SK-N-SH (cell line): ENCODE data around the gene NFKB2. TPM values are rescaled to one million over a fixed set of nuclear protein-coding genes. Genes with fewer than 3 reads are reported as not detected.

Source experiments
- CTCF ChIA-PET: fragments of 300-600, 350-600 bp; formaldehyde crosslinking; extraction: SDS; loops from one replicate; lab custom pipeline; 2021; lab: Yijun Ruan, JAX
- POLR2A ChIA-PET: fragments of 350-600 bp; sonication (Branson Sonifier 250); formaldehyde crosslinking; extraction: SDS; loops from one replicate; lab custom pipeline; 2020; ENCODE audit warnings: antibody characterized with exemption, inconsistent platforms; lab: Yijun Ruan, JAX
- DNase-seq: peaks from one replicate; pipeline ENCODE4 v3.0.0; 2012
- H2AFZ ChIP-seq: fragments of 200-600 bp; sonication (generic); 2 replicates; pipeline ENCODE4 v1.8.1; 2016; ENCODE audit warnings: antibody characterized with exemption, mild to moderate bottlenecking, low read depth
- H3F3A ChIP-seq: fragments of 200-600 bp; sonication (generic); replicated peaks from 2 replicates; pipeline ENCODE3; 2016; ENCODE audit warnings: antibody characterized with exemption, mild to moderate bottlenecking; ENCODE audit not compliant: insufficient read depth
- H3K27ac ChIP-seq, 2 experiments: fragments of 200-500 bp in 1 of 2; fragments of 200-600 bp in 1 of 2; sonication (Bioruptor generic) in 1 of 2; sonication (generic), shearing (Covaris generic) in 1 of 2; 2 replicates each; pipeline versions ENCODE4 v1.5.1 to v1.6.1; 2014 to 2016; ENCODE audit warnings: low read depth in 2 of 2, inconsistent platforms in 1 of 2, low read length in 1 of 2, mild to moderate bottlenecking in 1 of 2, mixed read lengths in 1 of 2
- H3K27me3 ChIP-seq: fragments of 200-600 bp; sonication (generic), shearing (Covaris generic); 2 replicates; pipeline ENCODE4 v1.6.1; 2016; ENCODE audit warnings: mixed run types; ENCODE audit not compliant: insufficient read depth
- H3K36me3 ChIP-seq, 2 experiments: fragments of 200-500 bp in 1 of 2; fragments of 200-600 bp in 1 of 2; sonication (Bioruptor generic) in 1 of 2; sonication (generic) in 1 of 2; replicated peaks in 1 of 2; 2 replicates each; pipeline versions ENCODE3 to v1.5.1; 2014 to 2016; ENCODE audit warnings: low read length in 1 of 2, mild to moderate bottlenecking in 1 of 2; ENCODE audit not compliant: insufficient read depth in 2 of 2, control insufficient read depth in 1 of 2
- H3K4me1 ChIP-seq, 2 experiments: fragments of 200-500 bp in 1 of 2; fragments of 200-600 bp in 1 of 2; sonication (Bioruptor generic) in 1 of 2; sonication (generic), shearing (Covaris generic) in 1 of 2; 2 replicates each; pipeline versions ENCODE4 v1.5.1 to v1.6.1; 2014 to 2016; ENCODE audit warnings: low read depth in 1 of 2, low read length in 1 of 2, mixed run types in 1 of 2; ENCODE audit not compliant: insufficient read depth in 2 of 2, control insufficient read depth in 1 of 2
- H3K4me2 ChIP-seq: fragments of 200-600 bp; sonication (generic), shearing (Covaris generic); 2 replicates; pipeline ENCODE4 v1.6.1; 2017; ENCODE audit warnings: mixed run types
- H3K4me3 ChIP-seq, 2 experiments: fragments of 200-500 bp in 1 of 2; fragments of 200-600 bp in 1 of 2; sonication (Bioruptor generic) in 1 of 2; sonication (generic), shearing (Covaris generic) in 1 of 2; 2 replicates each; pipeline versions ENCODE4 v1.5.1 to v1.8.1; 2014 to 2016; ENCODE audit warnings: low read depth in 2 of 2, inconsistent platforms in 1 of 2, low read length in 1 of 2, mild to moderate bottlenecking in 1 of 2, mixed read lengths in 1 of 2, moderate library complexity in 1 of 2
- H3K79me2 ChIP-seq: fragments of 200-600 bp; sonication (generic); 2 replicates; pipeline ENCODE4 v1.8.1; 2017; ENCODE audit warnings: mild to moderate bottlenecking; ENCODE audit not compliant: insufficient read depth
- H3K9ac ChIP-seq: fragments of 200-600 bp; sonication (generic); 2 replicates; pipeline ENCODE4 v1.6.1; 2017; ENCODE audit warnings: mixed run types
- H3K9me2 ChIP-seq: fragments of 200-600 bp; sonication (generic); 2 replicates; pipeline ENCODE4 v1.6.1; 2017; ENCODE audit warnings: mixed run types
- H3K9me3 ChIP-seq: fragments of 200-600 bp; sonication (generic); 2 replicates; pipeline ENCODE4 v1.6.1; 2017; ENCODE audit warnings: mixed run types, mild to moderate bottlenecking, moderate library complexity
- H4K20me1 ChIP-seq: fragments of 200-600 bp; sonication (generic); 2 replicates; pipeline ENCODE4 v1.6.1; 2017; ENCODE audit warnings: mild to moderate bottlenecking, mixed run types; ENCODE audit not compliant: insufficient read depth
- CHD2 ChIP-seq: fragments of 150-350 bp; IDR thresholded peaks from 2 replicates; pipeline ENCODE4 v1.6.1; 2018; ENCODE audit warnings: low read length; ENCODE audit not compliant: partially characterized antibody
- CTCF ChIP-seq: fragments of 200-600 bp; sonication (generic); IDR thresholded peaks from 2 replicates; pipeline ENCODE4 v1.6.1; 2017; ENCODE audit warnings: antibody characterized with exemption, mild to moderate bottlenecking, moderate library complexity
- GATA2 ChIP-seq: sonication (generic); formaldehyde crosslinking; IDR thresholded peaks from 2 replicates; pipeline ENCODE4 v1.5.0; 2020; ENCODE audit warnings: mild to moderate bottlenecking, missing genetic modification reagents
- JUND ChIP-seq: IDR thresholded peaks from 2 replicates; pipeline ENCODE4 v1.4.0; 2012
- MXI1 ChIP-seq: IDR thresholded peaks from 2 replicates; pipeline ENCODE4 v1.6.1; 2012; ENCODE audit warnings: mild to moderate bottlenecking, low read depth, low read length, improper control_type of control experiment
- NFIC ChIP-seq: IDR thresholded peaks from 2 replicates; pipeline ENCODE4 v1.4.0; 2012; ENCODE audit warnings: borderline replicate concordance
- NRF1 ChIP-seq: IDR thresholded peaks from 2 replicates; pipeline ENCODE4 v1.6.1; 2012; ENCODE audit warnings: low read depth, mild to moderate bottlenecking, low read length
- RAD21 ChIP-seq: IDR thresholded peaks from 2 replicates; pipeline ENCODE4 v1.6.1; 2012; ENCODE audit warnings: mild to moderate bottlenecking, low read length
- REST ChIP-seq: IDR thresholded peaks from 2 replicates; pipeline ENCODE4 v1.6.1; 2012; ENCODE audit warnings: mild to moderate bottlenecking, low read depth, low read length, moderate library complexity
- SMC3 ChIP-seq: IDR thresholded peaks from 2 replicates; pipeline ENCODE4 v1.6.1; 2012; ENCODE audit warnings: low read depth, low read length, improper control_type of control experiment
- TCF12 ChIP-seq: IDR thresholded peaks from 2 replicates; pipeline ENCODE4 v1.4.0; 2012
- USF1 ChIP-seq: IDR thresholded peaks from 2 replicates; pipeline ENCODE4 v1.4.0; 2012; ENCODE audit warnings: low read depth, borderline replicate concordance
- WGBS: methylation state at CpG from one replicate; pipeline ENCODE4 v1.1.6; 2017; ENCODE audit warnings: low lambda C conversion rate; 5-methylcytosine and 5-hydroxymethylcytosine counted together
- polyA plus RNA-seq, 3 experiments: library from polyadenylated mRNA; depleted of rRNA; stranded (reverse); fragments of >200 nt; gene quantifications; 2 replicates each; pipeline ENCODE4 v1.2.3, GENCODE V29; 2012
- TF ChIP-seq, protein P1 (sequence below): IDR thresholded peaks from 2 replicates; pipeline ENCODE4 v1.4.0; 2012; ENCODE audit warnings: low read depth

NFKB2 gene
- polyA plus RNA-seq, 1 of the 3 experiments (the other 2 are of a cell fraction) = 26.6 TPM

GRCh38 chr10:102407425-102408130 is 12.1 kb downstream of the NFKB2 start:
- H3K27ac ChIP-seq = no peak overlapping the region
- H3K4me2 ChIP-seq = no peak overlapping the region
- H3K9me3 ChIP-seq = no peaks in the 10 kb centered on the region
- no peaks in the 10 kb centered on the region for H4K20me1 ChIP-seq
- H3K9ac ChIP-seq = no peak overlapping the region
- H3K4me1 ChIP-seq = peaks cover 0 to 21% of the 10 kb centered on the region in 2 experiments; a peak in 2 of 4 replicates
- H3K27me3 ChIP-seq = no peaks in the 10 kb centered on the region
- WGBS = 87% methylated on average over 12 of the region's 13 CpGs
- no peaks in the 10 kb centered on the region for H3K79me2 ChIP-seq
- no peak overlapping the region for H2AFZ ChIP-seq
- H3K4me3 ChIP-seq = no peak overlapping the region
- H3F3A ChIP-seq = no peaks in the 10 kb centered on the region
- TF ChIP-seq RAD21 (no peak), NFIC (no peak), CHD2 (no peak), CTCF (no peak), JUND (no peak), USF1 (no peak), GATA2 (CRISPR knock-in tag) (no peak)
- no peak for DNase-seq
- H3K36me3 ChIP-seq = no peaks in the 10 kb centered on the region
- no peaks in the 10 kb centered on the region for H3K9me2 ChIP-seq
- CTCF ChIA-PET = interaction anchor here (0.9 to 16.5 kb wide), 5 partner anchors 9 to 178 kb away, joined by 3 to 359 read pairs (median 29); partner anchors contain the start of genes FBXL15, NFKB2 and PSD
- POLR2A ChIA-PET = no interaction called here

DNA sequence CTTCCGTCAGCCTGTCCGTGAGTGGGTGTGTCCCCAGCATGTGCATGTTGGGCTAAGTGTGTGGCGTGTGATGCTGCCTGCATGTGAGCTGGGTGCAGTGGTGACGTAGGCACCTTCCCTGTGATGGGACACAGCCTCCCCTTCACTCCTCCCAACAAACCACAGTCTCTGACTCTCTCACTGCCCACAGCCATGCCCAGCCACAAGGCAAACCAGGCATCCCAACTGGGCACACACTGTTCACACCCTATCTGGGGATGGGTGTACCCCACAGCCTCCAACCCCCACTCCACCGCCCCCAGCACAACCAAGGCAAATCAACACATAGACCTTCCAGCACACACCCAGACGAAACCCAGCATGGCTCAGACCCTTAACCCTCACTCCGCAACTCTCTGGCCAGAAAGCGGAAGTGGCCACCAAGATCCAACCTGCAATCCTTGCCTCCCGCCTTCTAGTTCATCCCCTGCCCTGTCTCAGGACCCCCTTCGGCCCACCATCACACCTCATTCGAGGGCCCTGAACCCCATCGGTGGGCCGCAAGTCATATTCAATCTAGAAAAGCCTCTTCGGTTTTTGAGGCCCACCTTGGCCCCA is 12.7 kb downstream of the NFKB2 start:
- Histone ChIP-seq H3K9me2 (no peaks in the 10 kb centered on the region), H3F3A (no peaks in the 10 kb centered on the region), H3K27ac (peak overlapping the region in 1 of 2 experiments; percentile 56; a peak in 1 of 4 replicates), H3K9me3 (no peaks in the 10 kb centered on the region), H3K9ac (no peak overlapping the region), H3K36me3 (no peaks in the 10 kb centered on the region), H3K79me2 (no peaks in the 10 kb centered on the region), H3K4me2 (peak overlapping the region; percentile 70; the same call in 1 of the 2 replicates), H4K20me1 (no peaks in the 10 kb centered on the region), H3K4me1 (peaks cover 0 to 27% of the 10 kb centered on the region in 2 experiments; a peak in 2 of 4 replicates), H3K4me3 (peak overlapping the region; percentile 51 to 61; a peak in 3 of 4 replicates), H3K27me3 (no peaks in the 10 kb centered on the region), H2AFZ (no peak overlapping the region)
- TF ChIP-seq MXI1 (no peak), NRF1 (no peak), SMC3 (no peak), REST (no peak), TCF12 (no peak)
- TF ChIP-seq, protein P1, sequence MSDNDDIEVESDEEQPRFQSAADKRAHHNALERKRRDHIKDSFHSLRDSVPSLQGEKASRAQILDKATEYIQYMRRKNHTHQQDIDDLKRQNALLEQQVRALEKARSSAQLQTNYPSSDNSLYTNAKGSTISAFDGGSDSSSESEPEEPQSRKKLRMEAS = no peak
- CTCF ChIA-PET = interaction anchor here (0.9 to 16.5 kb wide), 5 partner anchors 9 to 178 kb away, joined by 3 to 359 read pairs (median 29); partner anchors contain the start of genes FBXL15, NFKB2 and PSD
- 72% methylated on average over 10 of the region's 14 CpGs for WGBS
- no peak for DNase-seq
- POLR2A ChIA-PET = no interaction called here
